NCI-H2081 (cell line): Measurements from ENCODE around the gene SNRPN.
"Not testable (repeated sequence)": the region's sequence is repeated elsewhere in the genome, so short reads cannot be mapped to it uniquely, and the experiment has no call there.

Experiments
- DNase-seq, 2 experiments: peaks; one replicate each; lab custom pipeline; 2025; lab: John Stamatoyannopoulos, UW

Gene SNRPN

DNA sequence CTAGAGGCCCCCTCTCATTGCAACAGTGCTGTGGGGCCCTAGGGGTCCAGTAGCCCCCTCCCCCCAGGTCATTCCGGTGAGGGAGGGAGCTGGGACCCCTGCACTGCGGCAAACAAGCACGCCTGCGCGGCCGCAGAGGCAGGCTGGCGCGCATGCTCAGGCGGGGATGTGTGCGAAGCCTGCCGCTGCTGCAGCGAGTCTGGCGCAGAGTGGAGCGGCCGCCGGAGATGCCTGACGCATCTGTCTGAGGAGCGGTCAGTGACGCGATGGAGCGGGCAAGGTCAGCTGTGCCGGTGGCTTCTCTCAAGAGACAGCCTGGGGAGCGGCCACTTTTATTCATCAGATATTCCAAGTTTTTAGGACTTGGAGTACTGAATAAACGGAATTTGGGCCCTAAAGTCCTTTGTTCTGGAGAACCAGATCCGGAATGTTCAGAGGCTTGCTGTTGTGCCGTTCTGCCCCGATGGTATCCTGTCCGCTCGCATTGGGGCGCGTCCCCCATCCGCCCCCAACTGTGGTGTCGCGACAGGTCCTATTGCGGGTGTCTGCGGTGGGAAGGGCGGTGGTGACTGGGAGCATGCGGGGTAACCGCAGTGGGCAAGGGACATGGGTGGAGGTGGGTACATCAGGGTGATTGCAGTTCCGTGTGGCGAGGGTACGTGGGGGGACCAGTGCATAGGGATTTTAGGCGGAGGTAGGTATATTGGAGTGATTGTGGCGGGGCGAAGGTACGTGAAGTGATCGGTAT is at the start of gene SNRPN, which contains the start of gene SNURF:
TSS of gene SNRPN (plus strand) at position 205 of the 748 bp plus-strand sequence. CDS start 19,467 bp downstream, outside the sequence.
TSS of gene SNURF (plus strand) at position 205 of the 748 bp plus-strand sequence. CDS start at position 267, 62 bp downstream.
- peak; percentile 70 to 81 for DNase-seq

- no peak for DNase-seq
Observed at GRCh38 chr15:24916305-24917009, 38.3 kb upstream of the SNRPN start.

- no peak for DNase-seq
Observed at GRCh38 chr15:24917431-24917830, 37.4 kb upstream of the SNRPN start.

DNA sequence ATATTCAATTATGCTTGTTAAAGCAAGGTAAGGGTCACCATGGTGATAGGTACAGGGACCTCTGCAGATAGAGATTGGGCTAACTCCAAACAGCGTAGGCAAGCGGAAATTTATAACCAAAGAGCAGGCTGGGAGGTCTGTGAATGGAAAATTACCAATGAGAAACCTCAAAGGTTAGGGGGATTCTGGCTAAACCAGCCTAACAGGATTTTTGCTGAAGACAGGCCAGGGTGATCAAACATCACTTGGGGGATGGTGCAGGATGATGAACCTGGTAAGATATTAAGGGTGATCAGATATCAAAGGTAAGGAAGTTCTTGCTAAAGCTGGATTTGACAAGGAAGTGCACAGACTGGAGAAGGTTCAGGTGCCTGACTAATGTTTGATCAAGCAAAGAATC is 35.3 kb upstream of the SNRPN start:
- DNase-seq, result no peak

DNA sequence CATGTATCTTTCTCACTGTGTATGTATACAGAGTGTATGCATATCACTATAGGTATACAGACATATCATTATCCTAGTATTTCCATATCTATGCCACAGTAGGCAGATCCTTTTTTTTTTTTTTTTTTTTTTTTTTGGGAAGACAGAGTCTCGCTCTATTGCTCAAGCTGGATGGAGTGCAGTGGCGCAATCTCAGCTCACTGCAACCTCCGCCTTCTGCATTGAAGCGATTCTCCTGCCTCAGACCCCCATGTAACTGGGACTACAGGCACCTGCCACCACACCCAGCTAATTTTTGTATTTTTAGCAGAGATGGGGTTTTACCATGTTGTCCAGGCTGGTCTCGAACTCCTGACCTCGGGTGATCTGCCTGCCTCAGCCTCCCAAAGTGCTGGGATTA is 32.0 kb upstream of the SNRPN start:
- not testable (repeated sequence) for DNase-seq

DNA sequence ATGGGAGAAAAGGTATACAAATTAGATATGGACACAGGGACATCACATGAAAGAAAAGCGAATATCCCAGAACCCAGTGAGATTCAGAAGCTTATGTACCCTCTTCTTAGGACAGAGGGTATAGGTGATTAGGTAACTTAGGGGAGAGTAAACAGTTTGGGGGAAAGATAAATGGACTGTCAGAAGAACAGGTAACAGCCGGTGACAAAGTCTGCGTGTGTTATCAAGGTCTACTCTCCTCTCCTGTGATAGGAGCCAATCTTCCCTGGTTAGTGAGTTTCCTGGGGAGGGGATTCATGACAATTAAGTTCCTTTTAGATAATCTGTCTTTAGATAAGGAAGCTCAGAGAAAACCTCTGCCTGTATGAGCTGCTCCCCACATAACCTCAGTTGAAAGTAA is 30.6 kb upstream of the SNRPN start:
- no peak for DNase-seq

GRCh38 chr15:24924621-24925020 is 30.2 kb upstream of the SNRPN start:
- no peak for DNase-seq

GRCh38 chr15:24931874-24932732 is 22.7 kb upstream of the SNRPN start:
- DNase-seq, result not testable (repeated sequence)

DNA sequence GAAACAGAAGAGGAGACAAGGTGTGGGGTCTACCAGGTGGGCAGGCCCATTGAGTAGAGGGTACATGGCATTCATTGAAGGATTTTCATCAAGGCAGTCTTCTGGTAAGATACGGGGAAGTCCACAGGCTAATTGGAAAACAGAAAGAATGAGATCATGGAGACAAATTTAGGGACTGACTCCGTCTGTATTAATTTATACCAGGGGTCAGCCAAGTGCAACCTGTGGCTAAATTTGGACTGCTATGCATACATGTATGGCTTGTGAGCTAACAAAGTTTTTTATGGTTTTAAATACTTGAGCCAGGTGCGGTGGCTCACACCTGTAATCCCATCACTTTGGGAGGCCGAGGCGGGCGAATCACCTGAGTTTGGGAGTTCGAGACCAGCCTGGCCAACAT is 21.1 kb upstream of the SNRPN start:
- no peak for DNase-seq

DNA sequence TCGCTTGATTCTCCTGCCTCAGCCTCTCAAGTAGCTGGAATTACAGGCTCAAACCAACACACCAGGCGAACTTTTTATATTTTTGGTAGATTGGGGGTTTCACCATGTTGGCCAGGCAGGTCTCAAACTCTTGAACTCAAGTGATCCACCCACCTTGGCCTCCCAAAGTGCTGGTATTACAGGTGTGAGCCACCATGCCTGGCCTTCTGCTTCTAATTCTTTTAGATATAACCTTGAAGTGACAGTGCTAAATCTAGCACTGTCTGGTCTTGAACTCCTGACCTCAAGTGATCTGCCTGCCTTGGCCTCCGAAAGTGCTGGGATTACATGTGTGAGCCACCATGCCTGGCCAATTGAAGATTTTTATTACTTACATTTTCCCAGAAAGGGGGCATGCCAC is 16.6 kb upstream of the SNRPN start:
- DNase-seq, result not testable (repeated sequence)

DNA sequence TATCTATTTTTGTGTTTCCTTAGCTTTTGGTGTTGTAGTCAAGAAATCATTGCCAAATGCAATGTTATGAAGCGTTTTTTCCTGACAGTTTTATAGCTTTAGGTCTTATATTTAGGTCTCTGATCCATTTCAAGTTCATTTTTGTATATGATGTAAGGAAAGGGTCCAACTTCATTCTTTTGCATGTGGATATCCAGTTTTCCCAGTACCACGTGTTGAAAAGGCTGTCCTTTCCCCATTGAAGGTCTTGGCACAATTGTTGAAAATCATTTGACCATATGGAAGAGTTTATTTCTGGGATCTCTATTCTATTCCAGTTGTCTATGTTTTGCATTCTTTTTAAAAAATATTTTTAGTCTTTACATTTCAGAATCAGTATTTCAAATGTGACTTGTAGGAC is 14.6 kb upstream of the SNRPN start:
- DNase-seq, result no peak

DNA sequence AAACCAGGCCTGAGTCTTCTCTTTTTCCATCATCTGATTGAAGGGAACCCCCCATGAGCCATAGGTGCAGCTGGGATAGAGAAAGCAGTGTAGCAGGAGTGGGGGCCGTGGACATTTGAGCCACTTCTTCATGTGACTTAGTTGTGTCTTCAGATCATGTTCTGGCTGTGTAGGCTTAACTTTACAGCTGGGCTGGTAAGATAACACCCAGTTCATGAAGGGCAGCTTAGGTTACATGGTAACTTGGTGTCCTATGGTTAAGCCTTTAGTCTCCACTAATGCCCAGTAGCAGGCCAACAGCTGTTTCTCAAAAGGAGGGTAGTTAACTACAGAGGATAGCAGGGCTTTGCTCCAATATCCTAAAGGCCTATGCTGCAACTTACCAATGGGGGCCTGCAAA is 11.4 kb upstream of the SNRPN start:
- DNase-seq, result no peak

DNA sequence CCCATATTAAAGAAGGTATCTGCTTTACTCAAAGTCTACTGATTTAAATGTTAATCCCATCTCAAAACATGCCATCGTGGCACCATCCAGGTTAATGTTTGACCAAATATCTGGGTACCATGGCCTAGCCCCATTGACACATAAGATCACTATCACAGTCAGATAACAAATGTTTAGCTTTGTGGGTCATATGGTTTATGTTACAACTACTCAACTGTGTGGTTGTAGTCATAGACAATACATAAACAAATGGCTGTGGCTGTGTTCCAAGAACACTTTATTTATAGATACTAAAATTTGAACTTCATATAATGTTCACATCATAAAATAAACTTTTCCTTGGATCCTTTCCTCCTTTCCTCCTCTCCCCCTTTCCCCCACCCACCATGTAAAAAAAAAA is 9.8 kb upstream of the SNRPN start:
- DNase-seq, result no peak

DNA sequence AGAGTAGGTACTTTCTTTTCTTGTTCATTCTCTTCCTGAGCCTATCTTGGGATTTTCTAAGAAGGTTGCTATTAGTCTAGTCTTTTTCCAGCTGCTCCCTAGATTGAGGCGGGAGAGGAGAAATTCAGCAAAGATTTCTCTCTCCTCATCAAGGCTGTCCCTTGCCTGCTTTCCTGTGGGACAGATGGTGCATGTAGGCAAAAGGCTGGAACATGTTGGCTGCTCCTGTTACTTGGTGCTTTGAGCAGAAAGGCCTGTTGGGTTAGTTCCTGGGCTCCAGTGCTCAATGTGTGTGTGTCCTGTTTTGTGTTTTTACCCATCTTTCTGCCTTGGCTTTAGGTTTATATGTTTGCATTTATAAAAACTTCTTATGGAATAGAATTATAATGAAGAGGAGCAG is 9.1 kb upstream of the SNRPN start:
- no peak for DNase-seq

- DNase-seq, result no peak
Observed at GRCh38 chr15:24948495-24948894, 6.3 kb upstream of the SNRPN start.

DNA sequence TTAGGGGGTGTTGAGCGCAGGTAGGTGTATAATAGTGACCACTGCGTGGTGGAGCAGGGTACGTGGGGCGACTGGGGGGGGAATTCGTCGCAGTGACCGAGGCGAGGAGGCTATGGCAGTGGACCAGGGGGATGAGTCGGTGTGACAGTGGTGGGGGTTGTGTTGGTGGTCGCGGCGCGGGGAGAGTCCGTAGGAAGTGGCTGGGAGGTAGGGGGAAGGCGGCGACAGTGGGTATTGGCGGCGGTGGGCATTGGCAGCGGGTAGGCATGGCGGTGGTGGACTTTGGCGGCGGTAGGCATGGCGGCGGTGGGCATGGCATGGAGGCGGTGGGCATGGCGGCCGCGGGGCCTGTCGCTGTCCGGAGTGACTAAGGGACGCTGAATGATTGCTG is 739 bp downstream of the SNRPN start:
- DNase-seq, result no peak

DNA sequence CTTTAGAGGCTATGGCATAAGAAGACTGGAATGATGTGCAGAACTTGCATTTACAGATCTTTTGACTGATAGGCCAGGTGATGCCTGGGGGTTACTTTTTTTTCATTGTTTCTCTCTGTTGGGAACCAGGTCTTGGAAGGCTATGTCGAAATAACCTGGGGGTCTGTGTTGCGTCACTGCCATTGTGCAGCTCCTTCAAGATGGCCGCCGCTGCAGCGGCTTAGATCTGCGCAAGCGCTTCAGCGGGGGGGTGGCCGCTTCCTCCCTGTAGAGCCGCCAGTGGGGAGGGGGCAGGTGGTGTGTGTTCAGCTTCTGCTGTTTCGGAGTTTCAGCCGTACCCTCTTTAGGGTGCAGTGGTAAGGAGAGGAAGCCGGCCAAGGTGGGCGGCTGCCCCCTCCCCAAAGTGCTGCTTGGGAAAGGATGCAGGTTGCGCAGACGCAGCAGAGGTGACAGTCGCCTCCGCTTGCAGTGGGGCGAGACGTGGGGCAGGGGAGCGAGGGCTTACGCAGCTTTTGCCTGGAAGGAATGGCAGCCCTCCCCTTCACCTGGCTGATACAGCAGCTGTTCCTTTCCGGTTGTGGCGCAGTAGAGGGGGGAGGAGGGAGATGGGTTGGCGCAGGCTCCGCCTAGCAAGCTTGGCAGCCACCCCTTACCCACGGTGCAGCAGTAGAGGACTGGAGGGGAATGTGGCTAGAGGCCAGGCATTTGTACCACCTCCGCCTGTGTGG is 1.5 kb downstream of the SNRPN start:
- DNase-seq, result peak; percentile 88 to 93

DNA sequence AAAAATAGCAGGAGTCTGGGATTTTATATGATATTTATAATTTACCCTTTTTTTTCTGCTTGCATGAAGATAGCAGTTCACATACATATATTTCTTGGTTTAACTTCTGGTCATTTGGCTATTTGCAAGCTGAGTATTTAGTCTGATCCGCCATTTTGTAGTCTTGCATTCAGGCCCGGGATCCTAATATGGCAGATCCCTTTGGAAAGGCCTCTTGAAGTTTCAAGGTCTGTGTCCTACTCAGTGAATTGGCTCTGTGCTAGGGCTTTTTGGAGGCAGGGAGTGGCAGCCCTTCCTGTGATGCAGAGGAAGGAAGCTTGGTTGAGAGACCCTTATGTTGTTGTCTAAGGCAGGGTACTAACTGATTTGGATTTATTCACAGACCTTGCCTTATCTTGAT is 2.9 kb downstream of the SNRPN start:
- no peak for DNase-seq

DNA sequence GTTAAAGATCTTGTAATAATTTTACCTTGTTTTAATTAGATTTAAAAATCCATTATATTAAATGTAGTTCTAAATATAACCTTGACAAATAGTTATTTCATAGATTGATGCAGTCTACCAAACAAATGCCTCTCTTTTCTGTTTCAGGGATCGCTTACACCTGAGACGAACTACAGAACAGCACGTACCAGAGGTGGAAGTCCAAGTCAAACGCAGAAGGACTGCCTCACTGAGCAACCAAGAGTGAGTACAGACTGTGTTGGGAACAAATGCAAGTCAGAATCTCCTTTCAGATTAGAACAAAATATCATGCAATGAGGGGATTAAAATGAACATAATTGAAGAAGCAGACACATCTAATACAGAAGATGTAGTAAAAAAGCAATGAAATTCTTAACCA is 7.2 kb downstream of the SNRPN start:
- DNase-seq, result no peak

DNA sequence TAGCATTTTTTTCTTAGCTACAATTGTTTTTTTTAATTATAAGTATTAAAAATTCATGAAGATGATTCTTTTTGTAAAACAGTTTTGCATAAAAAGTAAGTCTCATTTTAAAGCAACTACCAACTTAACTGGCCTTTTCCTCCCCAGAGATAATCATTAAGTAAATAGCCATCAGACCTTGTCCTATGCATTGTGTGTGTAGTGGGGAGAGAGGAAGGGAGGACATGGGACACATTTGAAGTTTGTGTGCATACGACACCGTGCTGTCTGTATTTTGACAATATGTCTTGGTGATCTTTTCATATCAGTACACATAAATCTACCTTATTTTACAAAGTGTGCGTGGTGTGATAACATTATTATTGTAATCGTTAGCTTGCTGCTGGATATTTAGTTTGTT is 8.1 kb downstream of the SNRPN start:
- DNase-seq, result no peak

GRCh38 chr15:24966364-24967103 is 11.7 kb downstream of the SNRPN start:
- DNase-seq, result no peak
